NCI-H128 (cell line): ENCODE data around the gene MMEL1.
"Not testable (repeated sequence)": the region's sequence is repeated elsewhere in the genome, so short reads cannot be mapped to it uniquely, and the experiment has no call there.

ENCODE experiments used
- DNase-seq: peaks from one replicate; lab custom pipeline; 2025; ENCODE audit not compliant: unreplicated experiment; lab: John Stamatoyannopoulos, UW

MMEL1 gene

DNA sequence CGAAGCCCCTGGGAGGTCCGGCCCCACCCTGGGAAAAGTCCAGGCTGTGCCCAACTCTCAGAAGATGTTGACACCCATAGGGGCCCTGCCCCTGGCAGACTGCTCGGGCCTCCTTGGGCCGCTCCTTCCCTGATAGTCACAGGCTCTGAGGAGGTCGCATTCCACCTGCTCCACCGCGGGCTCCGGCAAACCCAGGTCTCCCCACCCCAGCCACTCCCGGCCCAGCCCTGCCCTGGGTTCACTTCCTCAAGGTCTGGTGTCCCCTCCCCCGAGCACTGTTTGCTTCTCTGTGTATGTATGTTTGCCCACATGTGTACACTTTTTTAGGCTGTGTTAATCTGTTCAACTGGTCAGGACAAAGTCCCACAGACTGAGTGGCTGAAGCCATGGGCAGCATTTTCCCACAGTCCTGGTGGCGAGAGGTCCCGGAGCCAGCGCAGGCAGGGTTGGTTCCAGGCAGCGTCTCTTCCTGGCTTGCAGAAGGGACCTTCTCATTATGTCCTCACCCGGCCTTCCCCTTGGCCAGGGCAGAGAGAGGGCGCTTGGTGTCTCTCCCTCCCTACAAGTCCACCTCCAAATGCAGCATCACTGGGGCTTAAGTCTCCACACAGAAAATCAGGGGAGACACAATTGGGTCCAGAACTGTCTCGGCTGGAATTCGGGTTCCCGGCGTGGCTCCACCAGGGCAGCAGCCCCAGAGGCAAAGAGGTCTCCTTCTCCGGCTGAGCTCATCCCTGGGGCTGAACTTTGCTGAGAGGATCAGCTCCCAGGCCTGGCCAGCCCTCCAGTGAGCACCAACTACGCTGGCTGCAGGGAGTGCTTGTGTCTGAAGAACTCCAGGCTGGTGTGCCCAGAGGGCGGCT is 56.8 kb downstream of the MMEL1 start:
- DNase-seq = no peak

DNA sequence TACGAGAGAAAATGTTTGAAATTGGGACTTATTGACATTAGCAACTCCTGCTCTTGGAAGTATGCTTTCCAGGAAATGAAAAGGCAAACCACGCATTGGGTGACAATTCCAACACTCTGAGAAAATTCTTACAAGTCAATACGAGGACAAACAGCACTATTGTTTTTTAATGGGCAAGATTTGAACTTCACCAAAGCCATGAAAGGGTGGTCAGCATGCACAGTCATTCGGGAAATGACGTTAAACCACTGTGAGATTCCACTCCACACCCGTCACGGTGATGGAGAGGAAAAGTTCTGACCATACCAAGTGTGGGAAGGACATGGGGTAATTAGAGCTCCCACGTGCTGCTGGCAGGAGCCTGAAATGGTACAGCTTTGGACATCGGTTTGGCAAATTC is 58.5 kb downstream of the MMEL1 start:
- no peak for DNase-seq

DNA sequence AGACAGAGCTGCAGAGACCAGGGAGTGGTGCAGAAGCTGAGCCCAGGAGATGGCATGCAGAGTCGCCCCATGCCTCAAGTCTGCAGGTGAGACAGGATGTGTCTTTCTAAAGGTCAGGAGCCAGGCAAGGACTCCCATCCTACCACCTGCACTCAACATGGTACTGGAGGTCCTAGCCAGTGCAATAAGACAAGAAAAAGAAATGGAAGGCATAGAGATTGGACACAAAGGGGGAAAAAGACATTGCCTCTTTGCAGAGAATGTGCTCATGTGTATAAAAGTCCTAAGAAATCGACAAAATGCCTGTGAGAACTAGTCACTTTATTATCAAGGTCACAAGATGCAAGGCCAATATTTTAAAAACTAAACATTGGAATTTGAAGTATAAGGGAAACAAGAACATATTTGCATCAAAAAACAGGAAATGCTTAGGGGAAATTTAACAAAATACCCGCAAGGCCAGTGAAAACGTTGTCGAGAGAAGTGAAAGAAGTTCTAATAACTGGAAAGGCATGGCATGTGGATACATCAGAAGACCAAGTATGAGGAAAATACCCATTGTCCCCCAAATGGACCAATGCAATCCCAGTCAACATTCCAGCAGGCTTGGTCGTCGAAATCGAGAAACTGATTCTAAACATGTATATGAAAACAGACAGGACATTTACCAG is 59.4 kb downstream of the MMEL1 start:
- DNase-seq = no peak

DNA sequence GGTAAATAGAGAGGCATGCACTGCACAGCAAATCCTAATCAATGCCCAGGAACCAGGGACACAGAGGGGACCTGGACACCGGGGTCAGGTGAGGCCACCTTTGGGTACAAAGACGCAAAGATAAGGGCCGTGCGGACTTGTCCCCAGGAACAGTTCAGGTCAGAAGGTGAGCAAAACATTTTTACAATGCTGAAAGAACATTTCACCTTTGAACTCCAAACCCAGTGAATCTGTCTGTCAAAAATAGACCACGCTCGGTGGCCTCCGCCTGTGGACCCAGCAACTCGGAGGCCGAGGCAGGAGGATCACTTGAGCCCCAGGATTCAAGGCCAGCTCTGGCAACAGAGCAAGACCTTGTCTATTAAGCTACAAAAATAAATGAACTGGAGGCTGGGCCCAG is 61.5 kb downstream of the MMEL1 start:
- no peak for DNase-seq

DNA sequence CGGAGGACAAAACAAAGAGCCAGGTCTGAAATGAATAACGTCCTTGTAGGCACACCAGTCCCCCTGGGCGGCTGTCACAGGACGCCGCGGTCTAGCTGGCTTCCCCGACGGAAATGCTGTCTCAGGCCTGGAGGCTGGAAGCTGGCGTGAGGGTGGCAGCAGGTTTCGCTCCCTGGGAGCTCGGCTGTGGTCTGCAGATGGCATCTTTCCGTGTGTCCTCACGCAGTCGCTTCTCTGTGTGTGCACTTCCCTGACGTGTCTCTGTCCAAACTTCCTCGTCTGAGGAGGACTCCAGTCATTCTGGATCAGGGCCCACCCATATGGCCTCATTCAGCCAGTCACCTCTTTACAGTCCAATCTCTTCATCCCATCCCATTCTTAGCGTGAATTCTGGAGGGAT is 62.5 kb downstream of the MMEL1 start:
- DNase-seq = no peak

DNA sequence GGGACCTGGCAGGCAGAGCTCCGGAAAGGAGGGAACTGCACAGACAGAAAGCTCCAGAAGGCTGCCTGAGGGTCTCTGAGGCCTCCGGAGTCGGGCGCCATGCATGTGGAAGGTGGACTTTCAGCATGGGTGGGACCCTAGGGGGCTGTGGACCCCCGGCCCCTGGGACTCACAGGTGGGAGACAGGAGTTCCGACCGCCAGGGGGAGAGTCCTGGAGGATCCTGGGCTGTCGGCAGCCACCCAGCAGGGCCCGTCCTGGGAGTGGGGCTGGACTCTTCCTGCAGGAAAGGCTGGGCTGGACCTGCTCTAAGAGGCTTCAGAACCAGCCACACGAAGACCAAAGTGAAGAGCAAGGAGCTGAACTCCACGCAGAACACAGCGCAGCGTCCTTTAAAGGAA is 63.1 kb downstream of the MMEL1 start:
- not testable (repeated sequence) for DNase-seq

DNA sequence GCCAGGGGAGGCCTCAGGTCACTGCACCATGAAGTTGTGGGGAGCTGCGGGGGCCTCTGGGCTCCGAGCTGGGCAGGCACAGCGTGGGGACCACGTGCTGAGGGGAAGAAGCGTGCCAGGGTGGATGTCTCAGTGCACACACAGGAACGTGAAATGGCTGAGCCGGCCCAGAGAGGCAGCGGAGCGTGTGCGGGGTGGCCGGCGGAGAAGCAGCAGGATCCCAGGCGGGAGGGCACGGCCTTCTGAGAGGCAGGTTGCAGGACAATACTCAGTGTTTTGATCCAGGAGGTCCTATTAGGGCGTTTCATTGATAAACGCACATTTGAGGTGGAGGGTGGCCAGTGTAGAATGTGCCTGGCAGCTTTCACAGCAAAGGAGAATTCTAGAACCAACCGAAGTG is 63.8 kb downstream of the MMEL1 start:
- no peak for DNase-seq

DNA sequence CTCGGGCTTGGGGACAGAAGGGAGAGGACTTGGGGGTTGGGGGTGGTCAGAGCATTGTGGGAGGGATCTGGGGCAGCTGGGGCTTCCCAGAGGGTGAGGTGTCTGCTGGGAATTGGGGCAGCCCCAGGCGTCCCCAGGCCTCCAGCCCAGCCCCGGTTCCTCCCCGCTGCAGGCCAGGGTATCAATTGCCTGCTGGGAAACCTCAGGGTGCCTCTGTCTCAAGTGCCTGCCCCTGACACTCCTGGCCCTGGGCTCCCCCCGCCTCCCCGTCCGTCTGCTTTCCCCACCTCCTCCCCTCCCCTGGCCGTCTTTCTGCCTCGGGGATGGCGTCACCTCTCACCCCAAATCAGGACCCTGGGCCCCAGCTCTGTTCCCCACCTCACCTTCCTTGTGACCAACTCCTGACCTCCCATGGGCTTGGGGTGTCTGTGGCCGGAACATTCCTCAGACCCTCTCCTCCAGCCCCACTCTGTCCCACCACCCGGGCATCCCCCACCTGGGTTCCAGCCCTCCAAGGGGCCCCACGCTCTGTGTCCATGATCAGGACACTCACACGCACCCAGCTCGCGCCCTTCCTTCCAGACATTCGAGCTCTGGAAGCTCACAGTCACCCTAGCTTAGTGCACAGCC is 64.5 kb downstream of the MMEL1 start:
- not testable (repeated sequence) for DNase-seq

DNA sequence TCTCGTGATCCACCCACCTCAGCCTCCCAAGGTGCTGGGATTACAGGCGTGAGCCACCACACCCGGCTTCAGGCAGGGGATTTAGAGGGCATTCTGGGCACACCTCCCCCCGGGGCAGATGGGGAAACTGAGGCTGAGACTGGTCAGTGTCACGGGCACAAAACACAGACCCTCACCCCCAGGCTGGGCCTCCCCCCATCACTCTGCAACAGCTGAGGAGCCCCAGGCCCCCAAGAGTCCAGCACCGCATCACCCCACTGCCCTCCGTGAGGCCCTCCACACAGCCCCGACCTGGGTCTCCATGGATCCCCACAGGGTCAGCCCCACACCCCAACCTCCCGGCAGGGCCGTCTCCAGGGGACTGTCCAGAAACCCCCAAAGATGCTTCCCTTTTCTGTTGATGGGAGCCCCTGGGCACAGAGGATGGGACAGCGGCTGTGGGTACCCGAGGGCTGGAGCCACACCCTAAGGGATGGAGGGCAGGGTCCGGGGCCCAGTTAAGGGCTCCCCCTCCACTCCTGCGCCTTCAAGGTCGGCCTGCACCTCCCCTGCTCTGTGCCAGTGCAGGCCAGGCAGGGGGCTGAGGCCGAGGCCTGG is 65.6 kb downstream of the MMEL1 start:
- DNase-seq = no peak

DNA sequence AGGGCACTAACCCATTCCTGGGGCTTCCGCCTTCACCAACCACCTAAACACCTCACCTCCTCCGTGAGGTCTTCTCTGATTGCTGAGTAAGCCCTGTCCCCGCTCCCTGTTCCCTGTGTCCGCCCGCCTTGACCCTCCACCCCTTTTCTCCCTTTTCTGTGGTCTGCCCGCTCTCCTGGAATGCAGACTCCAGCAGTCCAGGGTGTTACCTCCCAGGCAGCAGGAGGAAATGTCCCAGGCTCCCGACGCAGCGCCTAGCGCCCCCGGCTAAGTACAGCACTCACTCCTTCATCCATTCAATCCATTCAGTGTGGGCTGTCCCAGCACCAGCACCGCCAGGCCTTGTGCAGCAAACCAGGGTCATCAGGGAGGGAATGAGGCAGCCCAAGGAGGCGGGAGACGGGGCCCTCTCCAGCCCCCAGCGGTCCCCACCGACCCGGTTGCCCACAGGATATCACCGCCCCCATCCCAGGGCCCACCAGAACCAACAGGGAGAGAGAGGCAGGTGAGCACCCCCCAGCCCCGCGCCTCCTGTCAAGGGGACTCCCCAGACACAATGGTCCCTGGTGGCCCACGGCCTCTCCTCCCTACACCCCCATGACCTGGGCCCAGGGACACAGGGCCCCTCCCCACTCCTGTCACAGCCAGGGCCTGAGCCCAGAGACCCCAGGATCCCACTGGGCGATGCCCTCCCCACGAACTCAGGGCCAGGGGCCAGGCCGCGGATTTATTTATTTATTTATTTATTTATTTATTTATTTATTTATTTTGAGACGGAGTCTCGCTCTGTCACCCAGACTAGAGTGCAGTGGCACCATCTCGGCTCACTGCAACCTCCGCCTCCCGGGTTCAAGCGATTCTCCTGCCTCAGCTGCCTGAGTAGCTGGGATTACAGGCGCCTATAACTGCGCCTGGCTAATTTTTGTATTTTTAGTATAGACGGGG is 66.4 kb downstream of the MMEL1 start:
- DNase-seq = no peak

DNA sequence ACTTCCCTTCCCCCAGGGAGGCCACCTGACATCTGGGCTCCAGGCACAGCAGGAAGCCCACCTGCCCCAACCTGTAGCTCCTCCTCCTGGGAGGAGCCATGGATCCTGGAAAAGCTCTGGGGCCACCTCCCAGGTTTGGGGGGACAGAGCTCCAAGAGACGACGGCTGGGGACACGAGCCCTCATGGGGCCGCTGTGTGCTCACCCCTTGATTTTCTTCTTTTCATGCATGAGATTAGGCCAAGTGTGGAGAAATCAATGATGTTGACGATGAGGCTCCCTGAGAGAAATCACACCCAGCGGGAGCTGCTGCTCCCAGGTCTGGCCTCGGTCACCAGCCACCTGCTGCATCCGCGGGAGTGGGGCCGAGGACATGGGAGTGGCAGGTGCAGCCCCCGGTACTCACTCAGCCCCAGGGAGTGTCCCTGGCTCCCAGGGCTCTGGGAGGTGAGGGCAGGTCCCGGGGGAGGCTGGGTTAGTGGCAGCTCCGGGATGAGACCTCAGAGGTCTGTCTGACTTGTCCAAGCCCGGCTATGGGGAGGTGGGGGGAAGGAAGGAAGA is 67.9 kb downstream of the MMEL1 start:
- no peak for DNase-seq

DNA sequence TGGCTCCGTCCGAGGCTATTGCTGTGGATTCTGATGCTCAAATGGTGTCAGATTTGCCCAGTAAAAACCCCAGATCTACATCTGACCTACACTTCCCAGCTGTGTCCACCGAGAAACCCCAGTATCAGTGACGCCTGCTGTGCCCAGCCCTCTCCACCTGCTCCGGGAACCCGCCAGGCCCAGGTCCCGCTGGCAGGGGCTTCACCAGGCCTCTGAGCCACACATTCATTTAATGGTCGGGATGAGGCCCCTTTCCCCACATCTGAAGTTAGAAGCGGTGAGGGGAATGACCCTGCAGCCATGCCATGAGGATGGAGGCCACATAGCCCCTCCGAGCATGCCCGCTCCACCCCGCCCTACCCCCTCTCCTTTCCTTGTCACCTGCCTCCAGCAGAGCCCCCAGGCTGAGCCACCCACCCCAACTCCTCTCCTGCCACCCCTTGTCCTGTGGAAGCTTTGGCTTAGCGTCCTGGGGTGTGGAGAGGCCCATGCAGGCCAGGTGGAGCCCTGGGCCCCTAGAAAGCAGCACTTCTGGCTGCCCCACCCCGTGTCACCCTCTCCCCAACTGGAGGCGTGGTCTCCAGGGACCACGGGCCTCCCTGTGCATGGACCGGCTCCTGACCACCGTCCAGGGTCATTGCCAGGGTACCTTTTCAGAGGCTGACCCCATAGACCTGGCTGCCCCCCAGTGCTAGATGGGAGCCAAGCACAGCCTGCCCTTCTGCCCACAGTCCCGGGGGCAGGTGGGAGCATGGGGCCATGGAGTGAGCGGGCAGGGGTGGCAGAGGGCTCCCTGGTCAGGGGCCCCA is 68.6 kb downstream of the MMEL1 start:
- no peak for DNase-seq

DNA sequence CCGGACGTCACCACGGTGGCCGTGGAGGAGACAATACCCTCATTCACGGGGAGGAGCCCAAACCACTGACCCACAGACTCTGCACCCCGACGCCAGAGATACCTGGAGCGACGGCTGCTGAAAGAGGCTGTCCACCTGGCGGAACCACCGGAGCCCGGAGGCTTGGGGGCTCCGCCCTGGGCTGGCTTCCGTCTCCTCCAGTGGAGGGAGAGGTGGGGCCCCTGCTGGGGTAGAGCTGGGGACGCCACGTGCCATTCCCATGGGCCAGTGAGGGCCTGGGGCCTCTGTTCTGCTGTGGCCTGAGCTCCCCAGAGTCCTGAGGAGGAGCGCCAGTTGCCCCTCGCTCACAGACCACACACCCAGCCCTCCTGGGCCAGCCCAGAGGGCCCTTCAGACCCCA is 69.6 kb downstream of the MMEL1 start:
- DNase-seq = no peak

DNA sequence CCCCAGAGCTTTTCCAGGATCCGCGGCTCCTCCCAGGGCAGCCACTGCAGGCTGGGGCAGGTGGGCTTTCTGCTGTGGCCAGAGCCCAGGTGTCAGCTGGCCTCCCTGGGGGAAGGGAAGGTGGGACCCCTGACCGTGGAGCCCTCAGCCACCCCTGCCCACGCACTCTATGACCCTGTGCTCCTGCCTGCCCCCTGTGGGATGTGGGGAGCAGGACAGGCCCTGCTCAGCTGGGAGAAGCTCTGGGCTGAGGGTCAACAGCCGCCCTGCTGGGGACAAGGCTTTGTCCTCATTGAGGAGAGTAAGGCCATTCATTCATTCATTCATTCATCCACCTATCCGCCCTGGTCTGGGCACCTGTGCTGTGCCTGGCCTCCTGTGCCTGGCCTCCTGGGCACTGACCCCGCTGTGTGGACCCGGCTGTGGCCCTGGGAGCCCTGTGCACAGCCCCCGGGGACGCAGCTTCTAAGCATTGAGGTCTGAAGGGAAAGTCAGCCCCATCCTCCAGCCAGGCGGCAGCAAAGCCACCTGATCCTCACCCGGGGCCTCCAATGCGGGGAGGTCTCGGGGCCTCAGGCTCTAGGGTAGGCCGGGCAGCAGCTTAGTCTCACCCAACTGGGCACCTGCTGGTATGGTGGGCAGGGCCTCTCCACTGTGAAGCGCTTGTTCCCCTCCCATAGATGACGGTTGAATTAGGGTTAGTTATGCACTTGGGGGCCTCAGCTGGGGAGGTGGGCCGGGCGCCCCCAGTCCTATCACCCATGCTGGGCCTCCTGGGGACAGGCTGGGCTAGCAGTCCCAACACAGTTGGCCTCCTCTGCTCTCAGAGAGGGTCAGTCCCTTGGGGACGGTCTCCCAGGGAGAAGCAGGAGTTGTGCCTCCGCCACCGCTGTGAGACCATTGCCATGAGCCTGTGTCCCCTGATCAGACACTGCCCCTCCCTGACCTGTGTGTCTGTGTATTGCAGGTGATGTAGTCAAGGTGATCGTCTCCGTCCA is 70.6 kb downstream of the MMEL1 start:
- no peak for DNase-seq

DNA sequence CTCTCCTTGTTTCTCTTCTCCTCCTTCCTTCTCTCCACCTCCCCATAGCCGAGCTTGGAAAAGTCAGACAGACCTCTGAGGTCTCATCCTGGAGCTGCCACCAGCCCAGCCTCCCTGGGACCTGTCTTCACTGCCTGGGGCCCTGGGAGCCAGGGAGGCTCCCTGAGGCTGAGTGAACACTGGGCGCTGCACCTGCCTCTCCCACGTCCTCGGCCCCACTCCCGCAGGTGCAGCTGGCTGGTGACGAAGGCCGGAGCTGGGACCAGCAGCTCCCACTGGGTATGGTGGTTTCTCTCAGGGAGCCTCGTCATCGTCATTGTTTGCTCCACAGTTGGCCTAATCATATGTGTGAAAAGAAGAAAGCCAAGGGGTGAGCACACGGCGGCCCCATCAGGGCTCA is 71.4 kb downstream of the MMEL1 start:
- DNase-seq = no peak

DNA sequence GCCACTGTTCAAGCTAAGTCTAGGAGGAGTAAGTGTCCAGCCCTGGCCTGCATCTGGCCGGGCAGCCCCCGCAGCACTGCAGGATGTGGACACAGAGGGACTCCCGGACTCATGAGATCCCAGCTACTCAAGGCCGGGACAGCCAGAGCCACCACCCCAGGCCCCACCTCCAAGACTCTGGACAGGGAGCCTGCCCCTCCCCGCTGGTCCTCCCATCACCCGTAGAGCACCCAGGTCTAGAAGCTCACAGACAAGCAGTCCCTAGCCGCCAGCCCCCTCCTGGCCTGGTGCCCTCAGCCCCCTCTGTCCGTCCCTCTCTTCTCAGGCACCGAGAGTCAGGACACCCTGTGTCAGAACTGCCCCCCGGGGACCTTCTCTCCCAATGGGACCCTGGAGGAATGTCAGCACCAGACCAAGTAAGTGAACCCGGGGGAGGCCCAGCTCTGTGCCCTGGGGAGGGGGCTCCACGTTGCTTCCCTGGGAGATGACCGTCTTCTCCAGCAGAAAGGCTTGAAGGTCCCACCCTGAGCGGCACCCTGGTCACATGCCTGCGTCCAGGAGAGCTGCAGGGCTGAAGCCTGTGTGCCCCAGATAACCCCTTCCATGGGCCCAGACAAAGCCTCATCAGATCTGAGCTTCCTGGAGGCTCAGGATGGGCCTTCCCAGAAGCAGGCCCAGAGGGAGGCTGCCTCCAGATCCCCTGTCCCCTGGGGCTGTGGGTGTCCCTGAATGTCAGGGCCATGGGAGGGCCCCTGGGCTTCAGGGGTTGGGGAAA is 72.3 kb downstream of the MMEL1 start:
- no peak for DNase-seq

DNA sequence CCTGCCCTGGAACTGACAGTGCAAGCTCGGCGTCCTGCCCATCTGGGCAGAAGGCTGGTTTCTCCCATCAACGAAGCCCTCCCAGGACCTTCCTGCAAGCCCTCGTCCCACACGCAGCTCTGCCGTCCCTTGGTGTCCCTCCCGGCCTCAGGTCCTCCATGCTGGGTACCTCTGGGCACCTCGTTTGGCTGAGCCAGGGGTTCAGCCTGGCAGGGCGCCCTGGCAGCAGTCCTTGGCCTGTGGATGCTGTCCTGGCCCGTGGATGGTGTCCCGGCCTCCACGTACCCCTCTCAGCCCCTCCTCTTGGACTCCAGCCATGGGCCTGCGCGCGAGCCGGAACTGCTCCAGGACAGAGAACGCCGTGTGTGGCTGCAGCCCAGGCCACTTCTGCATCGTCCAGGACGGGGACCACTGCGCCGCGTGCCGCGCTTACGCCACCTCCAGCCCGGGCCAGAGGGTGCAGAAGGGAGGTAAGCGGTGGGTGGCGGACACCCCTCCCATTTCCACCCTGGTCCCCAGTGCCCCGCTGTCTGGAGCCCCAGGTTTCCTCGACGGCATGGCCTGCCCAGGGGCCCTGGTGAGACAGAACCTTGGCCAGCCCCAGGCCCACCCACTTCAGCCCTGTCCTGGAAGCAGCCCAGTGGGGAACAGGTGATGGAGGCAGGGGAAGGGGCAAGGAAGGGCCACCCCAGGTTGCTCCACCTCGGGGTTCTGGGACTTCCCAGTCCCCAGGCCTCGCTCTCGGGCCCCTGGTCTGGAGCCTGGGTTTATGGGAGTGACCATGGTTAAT is 73.1 kb downstream of the MMEL1 start:
- no peak for DNase-seq
